A673 (cell line): ENCODE measurements around the gene PAF1. TPM values are rescaled to one million over a fixed set of nuclear protein-coding genes. Genes with fewer than 3 reads are reported as not detected.
A peak's percentile ranks its signal among the peaks of the same experiment; 100 is the strongest.

Experiments
- BruUV-seq: library from RNA; stranded (reverse); fragments of 400-500 nt; replicated peaks from 2 replicates; lab custom pipeline; 2021; lab: Mats Ljungman, UMichigan
- CTCF ChIA-PET: fragments of 300-600 bp; sonication (Branson Sonifier 250); formaldehyde crosslinking; loops from one replicate; lab custom pipeline; 2022; ENCODE audit warnings: antibody characterized with exemption; lab: Charles Lee
- POLR2A ChIA-PET: fragments of 300-600 bp; sonication (Branson Sonifier 250); formaldehyde crosslinking; loops from one replicate; lab custom pipeline; 2022; ENCODE audit warnings: antibody characterized with exemption; ENCODE audit not compliant: low non-redundant PET; lab: Charles Lee
- DNase-seq: peaks from one replicate; pipeline ENCODE4 v3.0.0-alpha.2; 2015; ENCODE audit warnings: low spot score
- H3K27ac ChIP-seq: fragments of 200-600 bp; sonication (generic); 2 replicates; pipeline ENCODE4 v1.5.1; 2016; ENCODE audit warnings: mixed run types, low read depth, mild to moderate bottlenecking, mixed read lengths, antibody characterized with exemption, low read length; ENCODE audit not compliant: poor library complexity, severe bottlenecking
- H3K27me3 ChIP-seq: fragments of 200-600 bp; sonication (generic); replicated peaks from 2 replicates; pipeline ENCODE4 v1.6.1; 2017; ENCODE audit warnings: mixed run types, low read depth, mild to moderate bottlenecking, mixed read lengths, antibody characterized with exemption, low read length; ENCODE audit not compliant: insufficient read depth, poor library complexity
- H3K36me3 ChIP-seq: fragments of 200-600 bp; sonication (generic); 2 replicates; pipeline ENCODE4 v1.6.1; 2016; ENCODE audit warnings: mixed run types, mild to moderate bottlenecking, mixed read lengths, antibody characterized with exemption, low read length; ENCODE audit not compliant: insufficient read depth, poor library complexity, severe bottlenecking
- H3K4me1 ChIP-seq: fragments of 200-600 bp; sonication (generic); 2 replicates; pipeline ENCODE4 v1.6.1; 2017; ENCODE audit warnings: mixed run types, mild to moderate bottlenecking, mixed read lengths, antibody characterized with exemption, low read length; ENCODE audit not compliant: insufficient read depth, poor library complexity, severe bottlenecking
- H3K4me3 ChIP-seq: fragments of 200-600 bp; sonication (generic); 2 replicates; pipeline ENCODE4 v1.5.1; 2016; ENCODE audit warnings: low read depth, mixed run types, mild to moderate bottlenecking, mixed read lengths, low read length; ENCODE audit not compliant: poor library complexity, severe bottlenecking
- H3K9me3 ChIP-seq: fragments of 200-600 bp; sonication (generic); 2 replicates; pipeline ENCODE4 v1.6.1; 2016; ENCODE audit warnings: mixed run types, low read depth, mild to moderate bottlenecking, mixed read lengths, antibody characterized with exemption, low read length; ENCODE audit not compliant: poor library complexity, severe bottlenecking
- EZH2 ChIP-seq: fragments of 200-600 bp; sonication (generic); IDR thresholded peaks from 2 replicates; pipeline ENCODE4 v1.6.1; 2017; ENCODE audit warnings: borderline replicate concordance, low read depth, mild to moderate bottlenecking, mixed read lengths, antibody characterized with exemption, low read length; ENCODE audit not compliant: poor library complexity, severe bottlenecking
- intact Hi-C: fragments of 100-400 bp; cut with micrococcal nuclease; formaldehyde crosslinking; loops from one replicate; pipeline ENCODE4 v1.10.0; 2022; ENCODE audit not compliant: unreplicated experiment
- total RNA-seq: library from RNA; stranded (reverse); gene quantifications from 2 replicates; pipeline ENCODE4 v1.2.3, GENCODE V29; 2021
- TF ChIP-seq, protein P1 (sequence below): fragments of 300-800, 200-600 bp; sonication (generic); conservative IDR thresholded peaks from 2 replicates; pipeline ENCODE4 v1.5.1; 2017; ENCODE audit warnings: low read depth, mild to moderate bottlenecking, antibody characterized with exemption, low read length, moderate library complexity, mixed read lengths

PAF1 gene
- total RNA-seq, 1 experiment from 2014 or later: 70.2 TPM

DNA sequence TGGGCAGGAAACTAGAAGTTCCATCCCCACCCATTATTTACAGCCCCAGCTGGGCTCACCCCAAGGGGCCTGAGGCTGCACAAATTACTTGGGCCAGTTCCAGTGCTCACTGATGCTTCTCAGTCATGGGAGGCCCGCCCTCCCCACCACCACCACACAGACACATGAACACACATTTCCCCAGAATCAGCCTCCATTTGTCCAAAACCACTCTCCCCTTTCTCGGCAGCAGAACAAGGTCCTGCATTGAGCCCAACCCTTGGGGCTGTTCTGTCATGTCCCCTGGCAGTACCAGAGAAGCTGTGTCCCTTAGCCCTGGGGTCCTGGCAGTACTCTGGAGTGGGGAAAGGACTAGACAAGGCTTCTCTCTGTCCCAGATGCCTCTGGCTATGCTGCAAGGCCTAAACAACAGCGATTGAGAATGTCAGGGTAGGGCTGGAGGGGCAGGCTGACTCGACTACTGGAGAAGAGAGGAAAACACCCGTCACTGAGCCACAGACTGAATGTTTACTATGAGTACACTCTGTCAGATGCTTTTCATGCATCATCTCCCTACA is 26.9 kb downstream of the PAF1 start:
- no TSS peak for BruUV-seq
- TF ChIP-seq, protein P1, sequence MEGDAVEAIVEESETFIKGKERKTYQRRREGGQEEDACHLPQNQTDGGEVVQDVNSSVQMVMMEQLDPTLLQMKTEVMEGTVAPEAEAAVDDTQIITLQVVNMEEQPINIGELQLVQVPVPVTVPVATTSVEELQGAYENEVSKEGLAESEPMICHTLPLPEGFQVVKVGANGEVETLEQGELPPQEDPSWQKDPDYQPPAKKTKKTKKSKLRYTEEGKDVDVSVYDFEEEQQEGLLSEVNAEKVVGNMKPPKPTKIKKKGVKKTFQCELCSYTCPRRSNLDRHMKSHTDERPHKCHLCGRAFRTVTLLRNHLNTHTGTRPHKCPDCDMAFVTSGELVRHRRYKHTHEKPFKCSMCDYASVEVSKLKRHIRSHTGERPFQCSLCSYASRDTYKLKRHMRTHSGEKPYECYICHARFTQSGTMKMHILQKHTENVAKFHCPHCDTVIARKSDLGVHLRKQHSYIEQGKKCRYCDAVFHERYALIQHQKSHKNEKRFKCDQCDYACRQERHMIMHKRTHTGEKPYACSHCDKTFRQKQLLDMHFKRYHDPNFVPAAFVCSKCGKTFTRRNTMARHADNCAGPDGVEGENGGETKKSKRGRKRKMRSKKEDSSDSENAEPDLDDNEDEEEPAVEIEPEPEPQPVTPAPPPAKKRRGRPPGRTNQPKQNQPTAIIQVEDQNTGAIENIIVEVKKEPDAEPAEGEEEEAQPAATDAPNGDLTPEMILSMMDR: no peak
- TF ChIP-seq EZH2: no peak

DNA sequence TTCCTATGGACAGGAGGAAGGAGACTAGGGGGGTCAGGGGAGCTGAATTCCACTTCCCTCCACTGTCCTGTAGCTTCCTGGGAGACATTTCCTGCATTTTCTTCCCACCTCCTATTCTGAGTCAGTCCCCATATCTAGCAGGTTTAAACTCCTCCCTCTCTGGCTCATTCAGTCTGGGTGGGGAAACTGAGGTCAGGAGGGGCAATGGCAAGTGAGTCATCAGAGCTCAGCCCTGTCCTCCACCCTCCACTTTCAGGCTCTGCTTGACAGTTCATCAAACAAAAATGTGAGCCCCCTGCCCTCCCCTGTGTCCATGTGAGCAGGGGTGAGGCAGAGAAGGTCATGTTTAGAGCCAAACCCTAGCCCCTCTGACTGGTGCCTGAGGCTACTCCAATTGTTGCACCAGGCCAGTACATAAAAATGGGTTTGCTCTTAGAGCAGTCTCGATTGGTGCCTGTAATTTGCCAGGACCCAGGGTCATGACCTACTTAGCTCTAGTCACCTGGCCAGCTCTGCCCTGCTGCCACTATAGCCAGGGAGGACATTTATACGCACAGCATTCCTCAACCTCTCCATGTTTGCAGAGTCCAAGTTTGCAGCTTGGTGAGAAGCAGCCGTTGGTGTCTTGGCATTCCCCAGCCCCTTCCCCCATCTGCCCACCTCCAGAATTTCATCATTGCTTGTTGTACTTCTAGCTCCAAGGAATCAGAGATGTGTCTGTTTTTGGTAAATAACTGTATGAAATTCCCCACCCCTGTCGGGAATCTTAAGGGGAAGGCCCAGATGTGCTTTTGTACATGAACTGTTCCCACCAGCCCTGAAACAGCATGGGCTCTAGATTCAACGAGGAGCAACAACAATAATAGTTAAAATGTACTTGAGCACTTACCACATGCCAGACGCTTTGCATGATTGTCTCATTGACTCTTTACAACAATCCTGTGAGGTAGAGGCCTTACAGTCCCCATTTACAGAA is 27.9 kb downstream of the PAF1 start:
- no peak overlapping the region for H3K4me3 ChIP-seq
- POLR2A ChIA-PET: no interaction called here
- no peak for DNase-seq
- no peaks in the 10 kb centered on the region for H3K27me3 ChIP-seq
- TF ChIP-seq, protein P1: no peak
- no peak for TF ChIP-seq EZH2
- H3K4me1 ChIP-seq: peaks cover 16% of the 10 kb centered on the region
- H3K36me3 ChIP-seq: peaks cover 41% of the 10 kb centered on the region
- intact Hi-C loops: no loop called here
- peak overlapping the region; percentile 59 for H3K27ac ChIP-seq
- CTCF ChIA-PET: interaction anchor here (0.5 kb wide), 1 partner anchor 162 kb away, joined by 12 read pairs; no protein-coding TSS in a partner anchor
- no TSS peak for BruUV-seq
- H3K9me3 ChIP-seq: no peaks in the 10 kb centered on the region

More for the DNA sequence above, 26.9 kb downstream of the PAF1 start:
- Histone ChIP-seq H3K36me3 (peaks cover 34% of the 10 kb centered on the region), H3K27me3 (no peaks in the 10 kb centered on the region), H3K9me3 (no peaks in the 10 kb centered on the region), H3K27ac (peak overlapping the region; percentile 59), H3K4me3 (no peak overlapping the region), H3K4me1 (peaks cover 16% of the 10 kb centered on the region)
- ChIA-PET POLR2A (no interaction called here), CTCF (no interaction called here)
- DNase-seq: peak; percentile 47
- intact Hi-C loops: no loop called here

DNA sequence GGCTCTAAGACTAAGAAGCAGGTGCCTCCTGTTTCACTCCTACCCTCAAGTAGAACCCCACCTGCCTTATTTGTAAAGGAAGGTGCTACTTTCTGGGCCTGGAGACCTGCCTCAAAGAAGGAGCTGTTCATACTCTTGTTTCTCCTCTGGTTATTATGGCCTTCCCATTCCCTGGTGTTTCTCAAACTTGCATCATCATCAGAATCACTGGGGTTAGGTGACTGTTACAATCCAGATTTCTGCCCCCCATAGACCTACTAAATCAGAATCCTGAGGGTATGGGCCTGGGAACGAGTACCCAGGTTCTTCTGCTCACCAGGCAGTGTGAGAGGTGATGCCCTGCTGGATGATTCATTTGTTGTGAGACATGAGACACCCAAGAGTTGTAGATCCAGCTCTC is 30.3 kb downstream of the PAF1 start:
- Histone ChIP-seq H3K27me3 (no peaks in the 10 kb centered on the region), H3K4me3 (no peak overlapping the region), H3K27ac (no peak overlapping the region), H3K4me1 (peaks cover 16% of the 10 kb centered on the region), H3K9me3 (no peaks in the 10 kb centered on the region), H3K36me3 (peaks cover 63% of the 10 kb centered on the region)
- BruUV-seq: no TSS peak
- CTCF ChIA-PET: no interaction called here
- POLR2A ChIA-PET: no interaction called here
- intact Hi-C loops: no loop called here
- no peak for DNase-seq
- TF ChIP-seq, protein P1: no peak
- TF ChIP-seq EZH2: no peak
